H9 (cell line): ENCODE measurements around the gene NRXN3. TPM values are rescaled to one million over a fixed set of nuclear protein-coding genes. Genes with fewer than 3 reads are reported as not detected.

Experiments
- DNase-seq: peaks from one replicate; pipeline ENCODE4 v3.0.0-alpha.2; 2017
- H2AFZ ChIP-seq: one replicate; pipeline ENCODE4 v1.6.1; 2013; ENCODE audit warnings: mild to moderate bottlenecking, low read length, control low read depth, moderate library complexity
- H2AK5ac ChIP-seq: 2 replicates; pipeline ENCODE4 v1.6.1; 2013; ENCODE audit warnings: low read length, control low read depth, mixed read lengths; ENCODE audit not compliant: insufficient read length
- H2BK120ac ChIP-seq: one replicate; pipeline ENCODE4 v1.6.1; 2013; ENCODE audit warnings: low read depth, mild to moderate bottlenecking, low read length, control low read depth, inconsistent platforms; ENCODE audit not compliant: poor library complexity, severe bottlenecking
- H2BK12ac ChIP-seq: 2 replicates; pipeline ENCODE4 v1.6.1; 2013; ENCODE audit warnings: low read length, control low read depth, mixed read lengths, low read depth; ENCODE audit not compliant: insufficient read length
- H2BK15ac ChIP-seq: 2 replicates; pipeline ENCODE4 v1.6.1; 2013; ENCODE audit warnings: low read depth, low read length, control low read depth
- H2BK20ac ChIP-seq: one replicate; pipeline ENCODE4 v1.6.1; 2013; ENCODE audit warnings: low read depth, mild to moderate bottlenecking, low read length, control low read depth, inconsistent platforms; ENCODE audit not compliant: poor library complexity, severe bottlenecking
- H2BK5ac ChIP-seq: 2 replicates; pipeline ENCODE4 v1.6.1; 2013; ENCODE audit warnings: low read length, control low read depth, mixed read lengths; ENCODE audit not compliant: insufficient read length
- H3K14ac ChIP-seq: 2 replicates; pipeline ENCODE4 v1.6.1; 2013; ENCODE audit warnings: low read length, control low read depth; ENCODE audit not compliant: insufficient read depth
- H3K18ac ChIP-seq: 2 replicates; pipeline ENCODE4 v1.6.1; 2013; ENCODE audit warnings: low read depth, mild to moderate bottlenecking, mixed read lengths, low read length, control low read depth; ENCODE audit not compliant: insufficient read length
- H3K23ac ChIP-seq: 2 replicates; pipeline ENCODE4 v1.6.1; 2013; ENCODE audit warnings: low read length, control low read depth, mixed read lengths, low read depth; ENCODE audit not compliant: insufficient read length
- H3K23me2 ChIP-seq: 2 replicates; pipeline ENCODE4 v1.6.1; 2013; ENCODE audit warnings: low read depth, mild to moderate bottlenecking, mixed read lengths, low read length, control low read depth; ENCODE audit not compliant: insufficient read length, poor library complexity, severe bottlenecking
- H3K27ac ChIP-seq: 2 replicates; pipeline ENCODE4 v1.5.1; 2013; ENCODE audit warnings: low read length, control low read depth, mixed read lengths, low read depth; ENCODE audit not compliant: insufficient read length
- H3K27me3 ChIP-seq: 2 replicates; pipeline ENCODE4 v1.6.1; 2013; ENCODE audit warnings: low read length, control low read depth, inconsistent platforms; ENCODE audit not compliant: insufficient read depth
- H3K4ac ChIP-seq: 2 replicates; pipeline ENCODE4 v1.6.1; 2013; ENCODE audit warnings: low read depth, mild to moderate bottlenecking, control low read depth, inconsistent platforms, low read length, moderate library complexity
- H3K4me1 ChIP-seq: 2 replicates; pipeline ENCODE4 v1.6.1; 2013; ENCODE audit warnings: low read length, control low read depth, inconsistent platforms; ENCODE audit not compliant: insufficient read depth
- H3K4me2 ChIP-seq: 2 replicates; pipeline ENCODE4 v1.6.1; 2013; ENCODE audit warnings: low read length, control low read depth, mixed read lengths; ENCODE audit not compliant: insufficient read length, insufficient read depth
- H3K56ac ChIP-seq: 2 replicates; pipeline ENCODE4 v1.6.1; 2013; ENCODE audit warnings: low read depth, mild to moderate bottlenecking, mixed read lengths, low read length, control low read depth; ENCODE audit not compliant: insufficient read length
- H3K79me1 ChIP-seq: 2 replicates; pipeline ENCODE4 v1.6.1; 2013; ENCODE audit warnings: low read depth, mild to moderate bottlenecking, moderate library complexity, low read length, control low read depth, inconsistent platforms; ENCODE audit not compliant: insufficient read depth, poor library complexity, severe bottlenecking
- H3K79me2 ChIP-seq: 2 replicates; pipeline ENCODE4 v1.6.1; 2013; ENCODE audit warnings: low read length, control low read depth, inconsistent platforms; ENCODE audit not compliant: insufficient read depth
- H3K9ac ChIP-seq: 2 replicates; pipeline ENCODE4 v1.6.1; 2013; ENCODE audit warnings: low read length, control low read depth, mixed read lengths; ENCODE audit not compliant: insufficient read length; ENCODE audit errors: extremely low read depth
- H3K9me3 ChIP-seq: one replicate; pipeline ENCODE4 v1.6.1; 2013; ENCODE audit warnings: low read depth, low read length, inconsistent platforms; ENCODE audit not compliant: control insufficient read depth
- H3T11ph ChIP-seq: one replicate; pipeline ENCODE4 v1.6.1; 2013; ENCODE audit warnings: mild to moderate bottlenecking, low read length, control low read depth, inconsistent platforms
- H4K20me1 ChIP-seq: one replicate; pipeline ENCODE4 v1.6.1; 2013; ENCODE audit not compliant: control insufficient read depth, insufficient read length, insufficient read depth
- H4K5ac ChIP-seq: 2 replicates; pipeline ENCODE4 v1.6.1; 2013; ENCODE audit warnings: low read depth, mild to moderate bottlenecking, mixed read lengths, low read length, control low read depth; ENCODE audit not compliant: insufficient read length
- H4K8ac ChIP-seq: replicated peaks from 2 replicates; pipeline ENCODE4 v1.6.1; 2013; ENCODE audit warnings: low read length, control low read depth, mixed read lengths, low read depth; ENCODE audit not compliant: insufficient read length
- H4K91ac ChIP-seq: 2 replicates; pipeline ENCODE4 v1.6.1; 2013; ENCODE audit warnings: low read depth, mild to moderate bottlenecking, moderate library complexity, mixed read lengths, low read length, control low read depth; ENCODE audit not compliant: insufficient read length
- H3K27ac Mint-ChIP-seq, 3 experiments: 2 replicates in 2 of 3; 3 replicates in 1 of 3; pipeline ENCODE4 v1.8.0; 2020 to 2021; ENCODE audit warnings: mixed read lengths in 3 of 3, mild to moderate bottlenecking in 1 of 3, moderate library complexity in 1 of 3
- H3K27me3 Mint-ChIP-seq: 2 replicates; pipeline ENCODE4 v1.8.0; 2021; ENCODE audit warnings: low read depth, mild to moderate bottlenecking, moderate library complexity, mixed read lengths
- H3K36me3 Mint-ChIP-seq, 3 experiments: 2 replicates in 2 of 3; 3 replicates in 1 of 3; pipeline ENCODE4 v1.8.0; 2020 to 2021; ENCODE audit warnings: low read depth in 3 of 3, mixed read lengths in 3 of 3; ENCODE audit not compliant: insufficient read depth in 1 of 3
- H3K4me1 Mint-ChIP-seq, 2 experiments: 2 replicates each; pipeline ENCODE4 v1.8.0; 2020; ENCODE audit warnings: mixed read lengths in 2 of 2
- H3K4me3 Mint-ChIP-seq, 2 experiments: 2 replicates in 1 of 2; 3 replicates in 1 of 2; pipeline ENCODE4 v1.8.0; 2020 to 2021; ENCODE audit warnings: mild to moderate bottlenecking in 2 of 2, mixed read lengths in 2 of 2, moderate library complexity in 1 of 2
- H3K9me3 Mint-ChIP-seq, 2 experiments: 2 replicates in 1 of 2; 3 replicates in 1 of 2; pipeline ENCODE4 v1.8.0; 2020; ENCODE audit warnings: mild to moderate bottlenecking in 2 of 2, mixed read lengths in 2 of 2, moderate library complexity in 1 of 2
- WGBS: extraction: QIAGEN DNeasy Blood & Tissue Kit; methylation state at CpG from one replicate; pipeline ENCODE4 v1.1.7; 2013; ENCODE audit warnings: missing lambda C conversion rate, low lambda C conversion rate, mixed read lengths; ENCODE audit not compliant: insufficient read length; ENCODE audit errors: extremely low coverage; 5-methylcytosine and 5-hydroxymethylcytosine counted together
- total RNA-seq: library from RNA; stranded (reverse); gene quantifications from 2 replicates; pipeline ENCODE4 v1.2.1, GENCODE V29; 2021
- TF ChIP-seq, protein P1 (sequence below): fragments of 200-600 bp; sonication (generic); conservative IDR thresholded peaks from 3 replicates; pipeline ENCODE4 v1.8.0; 2021; ENCODE audit warnings: antibody characterized with exemption, mild to moderate bottlenecking

Gene NRXN3
- total RNA-seq, 1 experiment from 2014 or later: 1.8 TPM

DNA sequence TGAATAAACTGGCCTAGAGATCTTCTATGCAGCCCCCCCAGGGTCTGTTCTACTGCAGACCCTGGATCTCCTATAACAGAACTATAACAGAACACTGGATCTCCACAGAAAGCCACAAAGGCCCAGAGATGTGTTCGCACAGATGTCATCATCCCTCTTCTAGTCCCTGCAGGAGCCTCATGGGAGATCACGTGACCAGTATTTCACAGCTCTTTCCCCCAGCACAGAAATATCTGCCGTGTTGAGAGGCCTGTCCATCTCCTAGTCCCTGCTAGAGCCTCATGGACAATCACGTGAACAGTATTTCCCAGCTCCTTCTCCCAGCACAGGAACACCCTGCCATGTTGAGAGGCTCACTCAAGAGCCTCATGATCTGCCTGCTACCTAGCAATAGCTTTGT is 331.7 kb downstream of the NRXN3 start:
- Histone ChIP-seq H3K18ac (no peak overlapping the region), H3K4me1 (no peaks in the 10 kb centered on the region), H3K79me2 (no peaks in the 10 kb centered on the region), H3K79me1 (no peaks in the 10 kb centered on the region), H3K27me3 (no peaks in the 10 kb centered on the region), H3K56ac (no peak overlapping the region), H2AFZ (no peak overlapping the region), H2AK5ac (no peak overlapping the region), H3K23me2 (no peaks in the 10 kb centered on the region), H3T11ph (no peak overlapping the region), H4K20me1 (no peaks in the 10 kb centered on the region), H2BK12ac (no peak overlapping the region), H3K9ac (no peak overlapping the region), H4K8ac (no peak overlapping the region), H2BK120ac (no peak overlapping the region), H4K91ac (no peak overlapping the region), H3K4ac (no peak overlapping the region), H2BK15ac (no peak overlapping the region), H3K23ac (no peak overlapping the region), H3K27ac (no peak overlapping the region), H2BK20ac (no peak overlapping the region), H3K9me3 (no peaks in the 10 kb centered on the region), H3K4me2 (no peak overlapping the region), H4K5ac (no peak overlapping the region), H3K14ac (no peak overlapping the region), H2BK5ac (no peak overlapping the region)
- Mint-ChIP-seq H3K4me3 (no peak overlapping the region), H3K27ac (no peak overlapping the region), H3K4me1 (peaks cover 8 to 9% of the 10 kb centered on the region in 2 experiments), H3K27me3 (peaks cover 5% of the 10 kb centered on the region), H3K36me3 (no peaks in the 10 kb centered on the region), H3K9me3 (no peaks in the 10 kb centered on the region; a peak in 2 of 5 replicates)
- WGBS: no CpG with 5 or more reads among the region's 4 CpGs
- TF ChIP-seq, protein P1, sequence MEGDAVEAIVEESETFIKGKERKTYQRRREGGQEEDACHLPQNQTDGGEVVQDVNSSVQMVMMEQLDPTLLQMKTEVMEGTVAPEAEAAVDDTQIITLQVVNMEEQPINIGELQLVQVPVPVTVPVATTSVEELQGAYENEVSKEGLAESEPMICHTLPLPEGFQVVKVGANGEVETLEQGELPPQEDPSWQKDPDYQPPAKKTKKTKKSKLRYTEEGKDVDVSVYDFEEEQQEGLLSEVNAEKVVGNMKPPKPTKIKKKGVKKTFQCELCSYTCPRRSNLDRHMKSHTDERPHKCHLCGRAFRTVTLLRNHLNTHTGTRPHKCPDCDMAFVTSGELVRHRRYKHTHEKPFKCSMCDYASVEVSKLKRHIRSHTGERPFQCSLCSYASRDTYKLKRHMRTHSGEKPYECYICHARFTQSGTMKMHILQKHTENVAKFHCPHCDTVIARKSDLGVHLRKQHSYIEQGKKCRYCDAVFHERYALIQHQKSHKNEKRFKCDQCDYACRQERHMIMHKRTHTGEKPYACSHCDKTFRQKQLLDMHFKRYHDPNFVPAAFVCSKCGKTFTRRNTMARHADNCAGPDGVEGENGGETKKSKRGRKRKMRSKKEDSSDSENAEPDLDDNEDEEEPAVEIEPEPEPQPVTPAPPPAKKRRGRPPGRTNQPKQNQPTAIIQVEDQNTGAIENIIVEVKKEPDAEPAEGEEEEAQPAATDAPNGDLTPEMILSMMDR: no peak
- no peak for DNase-seq
